NCI-H2081 treated with DMSO at 0.1 percent for 48 hours (cell line): Measurements from ENCODE around the gene TRIB2.

Experiments
- DNase-seq: peaks from one replicate; lab custom pipeline; 2025; lab: John Stamatoyannopoulos, UW

Gene TRIB2

DNA sequence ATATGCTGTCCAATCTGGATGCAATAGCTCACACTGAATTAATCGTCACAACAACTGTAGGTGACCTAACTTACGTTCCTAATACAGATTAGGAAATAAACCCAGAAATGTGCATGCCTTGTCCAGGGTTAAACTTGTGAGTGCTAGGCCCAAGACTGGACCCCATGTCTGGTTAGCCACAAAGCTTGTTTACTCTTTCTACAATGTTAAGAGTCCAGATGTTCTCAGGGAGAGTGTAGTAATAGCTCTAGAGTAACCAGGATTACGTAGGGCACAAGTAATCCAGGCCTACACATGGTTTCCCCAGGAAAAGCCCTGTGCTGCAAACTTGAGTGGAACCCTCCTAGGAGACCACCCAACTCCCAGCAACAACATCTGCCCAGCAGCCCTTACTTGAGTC lies 26.2 kb downstream of the TRIB2 start:
- no peak for DNase-seq

DNA sequence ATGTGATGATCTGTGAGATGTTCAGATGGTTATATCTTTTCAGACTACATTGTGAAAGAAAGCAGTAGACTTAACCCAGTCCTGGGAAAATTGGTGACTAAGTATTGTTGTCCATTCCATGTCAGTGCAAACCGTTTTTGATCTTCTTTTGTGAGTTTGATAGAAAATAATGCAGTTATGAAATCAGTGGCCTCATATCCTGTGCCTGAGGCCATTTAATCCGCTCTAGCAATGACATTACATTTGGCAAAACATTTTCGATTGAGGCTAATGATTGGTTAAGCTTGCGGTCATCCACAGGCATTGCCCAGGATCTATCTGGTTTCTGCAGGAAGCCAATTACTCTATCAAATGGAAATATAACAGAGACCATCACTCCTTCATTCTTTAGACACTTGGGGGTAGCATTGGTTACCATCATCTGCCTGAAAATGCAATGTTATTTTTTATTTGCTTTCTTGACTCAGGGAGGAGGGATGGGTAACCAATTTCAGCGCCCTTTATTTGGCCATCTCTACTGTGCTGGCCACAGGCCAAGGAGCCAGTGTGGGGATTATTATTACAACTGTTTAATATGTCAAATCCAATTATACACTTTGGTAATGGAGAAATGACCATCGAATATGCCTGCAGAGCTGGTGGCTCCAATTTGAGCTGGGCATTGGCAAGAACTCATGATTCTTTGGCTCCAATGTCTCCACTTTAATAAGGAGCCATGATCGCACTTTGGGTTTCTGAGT lies 33.6 kb downstream of the TRIB2 start:
- no peak for DNase-seq

DNA sequence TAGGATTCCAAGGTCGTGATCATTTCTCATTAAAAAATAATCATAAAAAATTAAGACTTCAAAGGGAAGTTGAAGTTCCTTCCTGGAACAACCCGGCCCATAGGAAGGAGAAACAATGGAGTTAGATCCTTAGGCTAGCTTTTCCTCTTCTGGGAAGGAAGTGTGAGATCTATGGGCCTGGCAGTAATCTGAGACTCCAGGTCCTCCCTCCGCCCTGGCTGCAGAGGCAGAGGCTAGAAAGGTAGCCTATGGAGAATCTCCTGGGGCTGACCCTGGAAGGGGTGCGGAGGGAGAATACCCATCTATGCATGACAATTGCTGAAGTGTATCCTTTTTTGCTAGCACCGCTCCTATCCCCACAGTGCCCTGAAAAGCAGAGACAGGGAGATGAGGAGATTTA lies 37.9 kb downstream of the TRIB2 start:
- no peak for DNase-seq

- no peak for DNase-seq
Measured at GRCh38 chr2:12755384-12755783, 38.6 kb downstream of the TRIB2 start.

- DNase-seq, result no peak
Measured at GRCh38 chr2:12759248-12759647, 42.5 kb downstream of the TRIB2 start.

DNA sequence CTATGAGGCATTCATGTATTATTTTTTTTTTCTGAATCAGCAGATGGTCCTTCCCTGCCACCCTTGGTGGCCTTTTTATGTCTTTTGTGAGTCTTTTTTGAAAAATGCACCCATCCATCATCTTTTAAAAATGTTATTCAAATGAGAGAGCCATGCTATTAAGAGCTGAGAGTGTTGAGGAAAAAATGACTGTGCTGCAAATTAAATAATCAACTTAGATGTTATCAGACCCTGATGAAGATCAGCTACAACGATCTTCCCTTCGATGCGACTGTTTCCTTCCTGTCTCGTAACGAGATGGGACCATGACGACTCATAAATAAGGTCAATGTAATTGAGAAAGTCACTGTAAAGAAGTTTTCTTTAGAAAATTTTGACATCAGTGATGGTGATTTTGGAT lies 44.4 kb downstream of the TRIB2 start:
- no peak for DNase-seq

DNA sequence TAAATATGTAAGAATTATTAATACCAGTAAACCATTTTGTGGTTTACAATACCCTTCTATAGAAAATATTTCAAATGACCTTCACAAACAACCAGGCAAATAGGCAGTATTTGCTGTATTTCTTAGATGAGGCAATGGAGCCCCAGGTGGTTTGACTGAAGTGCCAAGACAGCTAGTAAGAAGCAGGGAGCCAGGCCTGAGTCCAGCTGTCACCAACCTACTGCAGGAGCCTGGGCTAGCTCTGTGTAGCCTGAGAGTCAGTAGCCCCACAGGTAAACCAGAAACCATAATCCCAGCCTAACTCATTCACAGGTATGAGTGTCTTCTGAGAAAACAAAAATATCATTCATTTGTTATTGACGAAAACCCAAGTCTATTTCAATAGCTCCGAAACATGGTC lies 45.6 kb downstream of the TRIB2 start:
- no peak for DNase-seq

- DNase-seq, result no peak
Measured at GRCh38 chr2:12762976-12763375, 46.2 kb downstream of the TRIB2 start.

DNA sequence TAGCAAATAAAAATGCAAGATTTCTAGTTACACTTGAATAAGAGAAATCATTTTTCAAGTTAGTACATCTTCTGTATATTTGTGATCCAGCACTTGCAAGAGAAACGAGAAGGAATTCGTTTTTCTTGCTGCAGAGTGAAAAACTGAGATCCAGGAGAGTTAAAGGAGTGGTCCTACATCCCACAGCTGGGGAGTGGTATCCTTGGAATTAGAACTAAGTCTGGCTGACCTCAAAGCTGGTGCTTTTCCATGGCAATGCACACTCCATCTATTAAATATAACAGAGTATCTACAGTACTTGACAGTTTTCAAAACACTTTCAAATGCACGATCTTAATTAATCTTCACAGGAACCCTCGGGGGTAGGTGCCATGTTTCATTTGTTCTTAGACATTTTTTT lies 46.8 kb downstream of the TRIB2 start:
- DNase-seq, result no peak

DNA sequence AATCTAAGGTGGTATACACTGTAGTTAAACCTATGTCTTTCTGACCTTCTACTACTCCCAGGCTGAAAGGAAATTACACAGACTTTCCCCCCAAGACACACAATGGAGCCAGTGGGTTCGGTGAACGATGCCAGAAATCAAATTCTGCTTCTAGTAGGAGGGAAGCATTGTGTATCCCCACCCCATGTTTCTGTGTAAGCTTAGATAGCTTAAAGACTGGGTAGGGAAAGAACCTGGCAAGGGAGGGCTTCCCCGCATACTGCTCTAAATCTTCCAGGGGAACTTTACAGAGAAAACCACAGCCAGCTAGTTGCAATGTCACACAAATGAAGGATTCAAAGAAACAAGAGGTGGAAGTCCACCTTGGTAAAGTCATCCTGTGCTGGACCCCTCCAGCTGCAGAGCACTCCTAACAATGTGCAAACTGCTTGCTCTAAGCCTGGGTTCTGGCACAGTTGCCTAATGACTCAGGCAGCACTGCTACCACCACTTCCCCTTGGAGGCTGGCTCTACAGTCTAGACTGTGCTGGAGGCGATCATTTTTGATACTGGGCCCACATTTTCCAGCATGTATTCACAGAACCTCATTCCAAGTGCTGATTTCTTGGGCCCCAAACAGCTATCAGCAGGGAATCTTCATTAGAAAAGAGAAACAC lies 47.5 kb downstream of the TRIB2 start:
- DNase-seq, result no peak

DNA sequence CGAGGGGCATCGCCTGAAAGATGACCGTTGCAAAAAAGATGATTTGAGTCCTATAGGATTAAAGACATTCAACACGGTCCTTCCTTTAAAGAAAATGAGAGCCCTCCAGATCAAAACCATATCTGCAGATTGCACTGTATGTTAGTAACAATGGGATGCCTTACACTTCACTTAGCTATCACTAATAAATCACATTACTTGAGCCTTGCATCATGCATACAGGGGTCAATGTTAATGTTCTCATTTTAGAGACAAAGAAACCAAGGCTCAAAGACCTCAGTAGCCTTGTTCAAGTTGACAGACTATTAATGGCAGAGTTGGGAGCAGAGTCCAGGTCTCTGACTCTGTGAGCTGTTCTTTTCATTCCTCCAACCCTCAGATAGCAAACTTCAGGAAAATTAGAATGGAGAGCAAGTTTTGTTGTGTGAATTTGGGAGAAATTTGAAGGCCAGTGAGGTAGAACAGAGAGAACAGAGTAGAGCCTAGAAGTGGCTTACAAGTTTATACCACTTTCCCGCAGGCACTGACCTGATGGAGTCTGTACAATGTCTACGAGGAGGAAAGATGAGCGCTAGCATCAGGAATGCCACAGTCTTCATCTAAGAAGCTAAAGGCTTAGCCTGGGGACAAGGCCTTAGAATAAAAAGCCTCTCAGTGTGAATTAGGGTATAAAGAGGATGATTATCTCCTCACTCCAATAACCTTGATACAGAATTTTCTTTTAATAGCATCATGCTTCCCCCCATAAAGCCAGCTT lies 48.3 kb downstream of the TRIB2 start:
- no peak for DNase-seq

DNA sequence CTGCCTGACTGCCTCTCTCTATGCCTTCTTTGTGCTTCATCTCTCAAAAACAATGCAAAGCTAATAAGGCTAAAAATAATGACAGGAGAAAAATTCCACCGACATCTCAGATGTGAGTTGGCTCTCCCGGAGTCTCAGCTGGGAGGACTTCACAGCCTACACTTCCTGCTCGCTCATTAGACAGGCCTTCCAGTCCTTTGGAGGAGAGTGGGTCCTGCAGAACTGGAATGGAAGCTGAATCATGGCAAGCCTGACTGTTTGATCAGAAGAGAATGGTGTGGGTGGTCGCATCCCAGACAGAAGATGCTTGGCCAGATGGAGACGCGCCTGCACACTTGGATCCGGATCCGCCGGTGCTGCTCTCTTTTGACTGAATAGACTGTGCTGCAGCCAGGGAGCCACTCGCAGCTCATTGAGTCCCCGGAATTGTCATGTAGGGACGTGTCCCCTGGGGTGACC lies 49.7 kb downstream of the TRIB2 start:
- DNase-seq, result no peak

- DNase-seq, result no peak
Measured at GRCh38 chr2:12767541-12767940, 50.8 kb downstream of the TRIB2 start.

DNA sequence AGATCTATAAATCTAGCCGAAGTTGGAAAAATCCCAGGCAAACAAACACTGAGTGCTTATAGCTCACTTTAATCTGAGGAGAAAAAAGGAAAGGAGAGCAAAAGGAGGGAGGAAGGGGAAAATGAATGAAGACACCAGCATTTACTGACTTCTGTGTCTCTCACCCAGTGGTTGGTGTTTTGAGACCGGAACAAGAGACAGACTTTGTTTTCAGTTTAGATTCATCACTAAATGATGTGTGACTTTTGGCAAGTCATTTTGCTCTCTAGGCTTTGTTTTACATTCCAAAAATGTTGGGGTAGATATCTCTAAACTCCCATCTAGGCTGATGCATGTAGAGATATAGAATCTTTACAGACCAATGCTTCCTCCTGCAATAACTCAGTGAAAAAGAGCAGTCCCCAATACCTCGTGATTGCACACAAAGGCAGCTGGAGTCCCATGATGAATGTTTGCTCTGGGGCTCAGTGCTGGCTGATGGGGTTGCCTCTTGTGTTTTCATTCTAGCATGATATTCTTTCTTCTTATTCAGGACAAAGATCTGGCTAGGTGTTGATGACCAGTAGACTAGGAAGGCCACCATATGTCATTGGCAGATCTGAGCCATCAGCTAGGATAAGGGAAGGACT lies 51.4 kb downstream of the TRIB2 start:
- DNase-seq, result no peak

DNA sequence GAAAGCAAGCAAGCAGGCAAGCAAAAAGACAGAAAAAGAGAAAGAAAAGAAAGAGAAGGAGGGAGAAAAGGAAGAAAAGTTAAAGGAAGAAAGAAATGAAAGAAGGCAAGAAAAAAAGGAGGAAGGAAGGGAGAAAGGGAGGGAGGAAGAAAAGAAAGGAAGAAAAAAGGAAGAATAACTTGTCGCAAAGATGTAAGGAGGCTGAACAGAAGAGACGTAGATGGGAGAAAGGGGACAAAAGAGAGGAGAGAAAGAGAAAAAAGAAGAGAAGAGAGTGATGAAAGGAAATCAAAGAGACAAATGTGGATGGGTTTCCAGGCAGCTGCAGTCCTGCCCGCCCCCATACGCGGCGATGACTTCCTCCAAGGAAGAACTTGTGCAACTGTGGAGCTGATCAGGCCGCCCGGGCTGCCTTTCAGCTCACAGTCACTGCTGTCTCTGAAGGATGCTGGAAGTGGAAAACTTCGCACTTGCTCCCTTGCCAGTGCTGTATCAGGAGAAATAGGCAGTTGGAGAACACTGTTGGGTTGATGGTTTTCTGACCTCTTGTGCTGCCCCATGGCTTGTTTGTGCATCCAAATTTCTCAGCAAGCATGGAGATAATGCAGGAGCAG lies 52.9 kb downstream of the TRIB2 start:
- no peak for DNase-seq

DNA sequence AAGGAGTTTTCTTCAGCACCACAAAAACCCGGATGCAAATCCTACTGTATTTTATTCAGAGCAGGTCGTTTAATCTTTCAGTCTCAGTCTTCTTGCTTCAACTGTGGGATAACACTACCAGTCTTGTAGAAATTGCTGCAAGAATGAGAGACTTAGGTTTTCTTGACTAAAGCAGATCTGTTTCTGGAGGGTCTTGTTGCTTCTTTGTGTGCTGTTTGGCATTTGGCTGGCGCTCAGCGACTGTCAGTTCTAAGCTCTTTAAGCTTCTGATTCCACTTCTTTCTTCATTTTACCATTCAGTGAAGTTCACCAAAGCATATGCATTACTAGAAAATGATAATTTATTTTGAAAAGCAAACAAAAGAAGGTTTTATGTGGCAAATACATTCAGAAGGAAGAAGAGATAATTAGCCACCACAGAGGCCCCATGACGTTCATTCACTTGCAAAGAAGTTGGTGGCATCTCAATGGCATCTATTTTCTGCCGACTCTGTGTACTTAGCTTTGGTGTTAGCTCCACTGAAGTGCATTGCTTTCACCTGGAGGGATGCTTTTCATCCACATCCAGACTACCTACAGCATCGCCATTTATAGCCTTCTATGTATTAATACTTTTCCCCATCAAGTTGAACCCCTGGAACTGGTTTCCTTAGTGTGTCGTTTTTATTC lies 53.7 kb downstream of the TRIB2 start:
- no peak for DNase-seq

DNA sequence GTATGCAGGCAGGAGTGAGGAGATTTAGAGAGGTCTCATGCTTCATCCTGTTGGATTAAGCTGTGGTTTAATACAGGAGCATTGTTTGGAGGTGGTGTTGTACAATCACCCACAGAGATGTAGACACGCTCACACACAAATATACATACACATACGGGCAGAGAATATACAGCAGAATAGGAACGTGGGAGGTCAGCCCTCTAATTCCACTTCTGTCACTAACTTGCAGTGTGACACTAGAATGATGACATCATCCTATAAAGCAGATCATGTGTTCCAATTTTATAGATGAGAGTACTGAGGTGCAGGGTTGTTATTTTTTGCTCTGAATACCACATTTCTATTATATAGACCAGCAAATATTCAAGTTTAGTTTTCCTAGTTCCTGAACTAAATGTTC lies 54.4 kb downstream of the TRIB2 start:
- no peak for DNase-seq

GRCh38 chr2:12773586-12774394 lies 57.1 kb downstream of the TRIB2 start:
- DNase-seq, result no peak

DNA sequence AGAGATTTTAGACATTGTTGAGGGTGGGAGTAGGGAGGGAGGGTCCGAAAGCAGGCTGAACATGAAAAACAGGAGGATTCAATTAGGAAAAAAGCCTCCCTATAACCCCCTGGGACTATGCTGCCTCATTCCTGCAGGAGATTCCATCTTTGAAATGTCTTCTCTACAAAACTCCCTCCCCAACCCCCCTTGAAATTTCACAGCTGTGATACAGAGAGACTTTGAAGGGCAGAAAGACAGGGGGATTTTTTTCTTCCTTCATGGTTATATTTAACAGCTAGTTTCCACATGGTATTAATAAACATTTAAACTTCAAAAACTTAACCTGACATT lies 57.6 kb downstream of the TRIB2 start:
- no peak for DNase-seq

DNA sequence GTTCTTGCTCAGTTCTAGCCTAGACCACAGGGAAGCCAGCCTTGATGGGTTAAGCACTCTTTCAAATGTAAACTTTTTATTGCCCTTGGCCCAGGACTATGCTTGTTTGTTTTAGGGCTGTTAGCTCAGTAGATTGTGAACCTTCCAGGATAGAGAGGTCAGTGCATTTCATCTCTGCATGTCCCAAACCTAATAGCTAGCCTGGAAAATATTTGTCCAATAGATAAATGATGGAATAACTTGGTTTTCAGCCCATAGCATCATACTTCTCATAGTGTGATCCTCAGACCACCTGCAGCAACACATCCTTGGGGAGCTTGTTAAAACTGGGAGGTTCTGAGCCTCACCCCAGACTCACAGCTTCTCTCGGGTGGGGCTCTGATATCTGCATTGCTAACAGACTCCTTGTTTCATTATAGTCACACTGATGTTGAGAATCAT lies 59.8 kb downstream of the TRIB2 start:
- DNase-seq, result no peak

- no peak for DNase-seq
Measured at GRCh38 chr2:12778369-12778768, 61.6 kb downstream of the TRIB2 start.
